ENCODE data around the gene E2F6. TPM values are rescaled to one million over a fixed set of nuclear protein-coding genes. Genes with fewer than 3 reads are reported as not detected.

Gene E2F6
- total RNA-seq, 1 experiment from 2014 or later, result 21.8 TPM

- no peak overlapping the region for H2BK120ac ChIP-seq (ENCODE audit: low read depth, low read length, poor library complexity, severe bottlenecking)
- H4K8ac ChIP-seq (replicated peaks; ENCODE audit: insufficient read length, low read depth, low read length), result no peak overlapping the region
- H4K20me1 ChIP-seq (ENCODE audit: control insufficient read depth, insufficient read depth, insufficient read length), result no peaks in the 10 kb centered on the region
- peaks cover 2% of the 10 kb centered on the region; the same call in 1 of the 2 replicates for H3K4me1 ChIP-seq (ENCODE audit: insufficient read depth, low read length)
- H4K91ac ChIP-seq (ENCODE audit: insufficient read length, low read depth, low read length), result no peak overlapping the region
- H2BK5ac ChIP-seq (ENCODE audit: insufficient read length, low read length), result no peak overlapping the region
- H3K27me3 ChIP-seq (ENCODE audit: insufficient read depth, low read length), result no peaks in the 10 kb centered on the region
- WGBS (ENCODE audit: extremely low coverage, insufficient read length, low lambda C conversion rate), result no CpG with 5 or more reads among the region's 5 CpGs
- Mint-ChIP-seq H3K27me3 (ENCODE audit: low read depth) (no peaks in the 10 kb centered on the region), H3K9me3 (peaks cover 7 to 9% of the 10 kb centered on the region in 2 experiments; a peak in 4 of 5 replicates), H3K4me3 (no peak overlapping the region), H3K4me1 (peaks cover 22 to 23% of the 10 kb centered on the region in 2 experiments), H3K27ac (peak overlapping the region in 1 of 3 experiments; percentile 2; a peak in 1 of 7 replicates), H3K36me3 (ENCODE audit: insufficient read depth in 1 of 3, low read depth in 3 of 3) (peaks cover 0 to 10% (median 9%) of the 10 kb centered on the region in 3 experiments; a peak in 5 of 7 replicates)
- H3K4ac ChIP-seq (ENCODE audit: low read depth, low read length), result no peak overlapping the region
- no peak overlapping the region for H4K5ac ChIP-seq (ENCODE audit: insufficient read length, low read depth, low read length)
- H2BK20ac ChIP-seq (ENCODE audit: low read depth, low read length, poor library complexity, severe bottlenecking), result no peak overlapping the region
- no peak for TF ChIP-seq CTCF (conservative IDR thresholded peaks at IDR 0.05)
- H3K27ac ChIP-seq (ENCODE audit: insufficient read length, low read depth, low read length), result no peak overlapping the region
- no peak overlapping the region for H2AK5ac ChIP-seq (ENCODE audit: insufficient read length, low read length)
- no peak overlapping the region for H2BK15ac ChIP-seq (ENCODE audit: low read depth, low read length)
- H2AFZ ChIP-seq (ENCODE audit: low read length), result no peak overlapping the region
- H3K18ac ChIP-seq (ENCODE audit: insufficient read length, low read depth, low read length), result no peak overlapping the region
- H3K4me2 ChIP-seq (ENCODE audit: insufficient read depth, insufficient read length, low read length), result no peak overlapping the region
- DNase-seq, result no peak
- no peaks in the 10 kb centered on the region for H3K23me2 ChIP-seq (ENCODE audit: insufficient read length, low read depth, low read length, poor library complexity, severe bottlenecking)
- no peak overlapping the region for H3K9ac ChIP-seq (ENCODE audit: extremely low read depth, insufficient read length, low read length)
- no peaks in the 10 kb centered on the region for H3K79me1 ChIP-seq (ENCODE audit: insufficient read depth, low read depth, low read length, poor library complexity, severe bottlenecking)
- no peak overlapping the region for H3K14ac ChIP-seq (ENCODE audit: insufficient read depth, low read length)
- H2BK12ac ChIP-seq (ENCODE audit: insufficient read length, low read depth, low read length), result no peak overlapping the region
- no peak overlapping the region for H3K56ac ChIP-seq (ENCODE audit: insufficient read length, low read depth, low read length)
- no peak overlapping the region for H3K23ac ChIP-seq (ENCODE audit: insufficient read length, low read depth, low read length)
- peaks cover 4% of the 10 kb centered on the region; the same call in 1 of the 2 replicates for H3K79me2 ChIP-seq (ENCODE audit: insufficient read depth, low read length)
- no peaks in the 10 kb centered on the region for H3K9me3 ChIP-seq (ENCODE audit: control insufficient read depth, low read depth, low read length)
- no peak overlapping the region for H3T11ph ChIP-seq (ENCODE audit: low read length)
Observed at GRCh38 chr2:11500702-11501303, 34.8 kb upstream of the E2F6 start.

All from H9 (cell line).